Neuronal stem cell (in vitro differentiated cells): ENCODE results near the gene KPNA6.
"Not testable (repeated sequence)": the region's sequence is repeated elsewhere in the genome, so short reads cannot be mapped to it uniquely, and the experiment has no call there.

Experiments used
- DNase-seq: peaks from one replicate; pipeline ENCODE4 v3.0.0-alpha.2; 2013; ENCODE audit warnings: low spot score
- H2AFZ ChIP-seq: one replicate; pipeline ENCODE4 v1.6.1; 2013; ENCODE audit warnings: mild to moderate bottlenecking, low read length, inconsistent platforms
- H2AK5ac ChIP-seq: 2 replicates; pipeline ENCODE4 v1.6.1; 2013; ENCODE audit warnings: low read depth, mild to moderate bottlenecking, inconsistent platforms, low read length, moderate library complexity, mixed read lengths
- H2BK120ac ChIP-seq: 2 replicates; pipeline ENCODE4 v1.6.1; 2013; ENCODE audit warnings: low read depth, mild to moderate bottlenecking, inconsistent platforms, low read length, moderate library complexity, mixed read lengths
- H2BK12ac ChIP-seq: one replicate; pipeline ENCODE4 v1.6.1; 2013; ENCODE audit warnings: low read length, inconsistent platforms
- H2BK15ac ChIP-seq: 2 replicates; pipeline ENCODE4 v1.6.1; 2013; ENCODE audit warnings: mild to moderate bottlenecking, low read length, inconsistent platforms, mixed read lengths
- H2BK5ac ChIP-seq: one replicate; pipeline ENCODE4 v1.6.1; 2013; ENCODE audit warnings: inconsistent platforms, mild to moderate bottlenecking, low read length, moderate library complexity
- H3K14ac ChIP-seq: one replicate; pipeline ENCODE4 v1.6.1; 2013; ENCODE audit warnings: low read length, inconsistent platforms
- H3K18ac ChIP-seq: 2 replicates; pipeline ENCODE4 v1.6.1; 2013; ENCODE audit warnings: low read length, inconsistent platforms
- H3K23ac ChIP-seq: 2 replicates; pipeline ENCODE4 v1.6.1; 2013; ENCODE audit warnings: low read depth, mild to moderate bottlenecking, mixed read lengths, low read length, inconsistent platforms; ENCODE audit not compliant: poor library complexity
- H3K27ac ChIP-seq: replicated peaks from 3 replicates; pipeline ENCODE4 v1.5.1; 2013; ENCODE audit warnings: low read length, inconsistent platforms
- H3K27me3 ChIP-seq, 3 experiments: 2 replicates each; pipeline ENCODE4 v1.6.1; 2013; ENCODE audit warnings: low read length in 3 of 3, mild to moderate bottlenecking in 2 of 3, inconsistent platforms in 1 of 3, low read depth in 1 of 3, mixed read lengths in 1 of 3, moderate library complexity in 1 of 3; ENCODE audit not compliant: control insufficient read depth in 3 of 3, insufficient read depth in 3 of 3
- H3K36me3 ChIP-seq, 2 donors: replicated peaks in 1 of 2; 2 replicates each; pipeline ENCODE4 v1.6.1; 2013; ENCODE audit warnings: low read length in 2 of 2; ENCODE audit not compliant: control insufficient read depth in 2 of 2, insufficient read depth in 2 of 2
- H3K4ac ChIP-seq: 2 replicates; pipeline ENCODE4 v1.6.1; 2013; ENCODE audit warnings: inconsistent platforms, mild to moderate bottlenecking, low read length, moderate library complexity
- H3K4me1 ChIP-seq, 2 donors: 1 replicate in 1 of 2; 2 replicates in 1 of 2; pipeline ENCODE4 v1.6.1; 2013; ENCODE audit warnings: low read length in 2 of 2, low read depth in 1 of 2; ENCODE audit not compliant: control insufficient read depth in 2 of 2, insufficient read depth in 1 of 2
- H3K4me2 ChIP-seq: one replicate; pipeline ENCODE4 v1.6.1; 2013; ENCODE audit warnings: mild to moderate bottlenecking, low read length, inconsistent platforms; ENCODE audit not compliant: insufficient read depth, poor library complexity, severe bottlenecking
- H3K4me3 ChIP-seq, 2 donors: 2 replicates each; pipeline ENCODE4 v1.5.1; 2013; ENCODE audit warnings: low read length in 2 of 2, mild to moderate bottlenecking in 2 of 2, inconsistent platforms in 1 of 2, moderate library complexity in 1 of 2
- H3K79me1 ChIP-seq: one replicate; pipeline ENCODE4 v1.6.1; 2013; ENCODE audit warnings: low read depth, mild to moderate bottlenecking, inconsistent platforms, low read length, moderate library complexity
- H3K9ac ChIP-seq: one replicate; pipeline ENCODE4 v1.6.1; 2013; ENCODE audit warnings: mild to moderate bottlenecking, low read depth, low read length, inconsistent platforms; ENCODE audit not compliant: poor library complexity
- H3K9me3 ChIP-seq, 2 donors: replicated peaks in 1 of 2; 2 replicates each; pipeline versions ENCODE3 to v1.6.1; 2013; ENCODE audit warnings: low read length in 2 of 2, mild to moderate bottlenecking in 2 of 2, inconsistent platforms in 1 of 2, low read depth in 1 of 2, mixed read lengths in 1 of 2, moderate library complexity in 1 of 2; ENCODE audit not compliant: control insufficient read depth in 2 of 2, insufficient read depth in 1 of 2
- H4K8ac ChIP-seq: one replicate; pipeline ENCODE4 v1.6.1; 2013; ENCODE audit warnings: low read depth, mild to moderate bottlenecking, inconsistent platforms, low read length, moderate library complexity
- H4K91ac ChIP-seq: one replicate; pipeline ENCODE4 v1.6.1; 2013; ENCODE audit warnings: low read length, low read depth, mild to moderate bottlenecking, inconsistent platforms; ENCODE audit not compliant: poor library complexity
- WGBS, 2 donors: extraction: QIAGEN DNeasy Blood & Tissue Kit; methylation state at CpG; one replicate each; pipeline ENCODE4 v1.1.7; 2013; ENCODE audit warnings: missing lambda C conversion rate in 2 of 2, mixed read lengths in 1 of 2; ENCODE audit not compliant: insufficient read length in 2 of 2, insufficient replicate concordance in 1 of 2; ENCODE audit errors: extremely low coverage in 2 of 2; 5-methylcytosine and 5-hydroxymethylcytosine counted together

The KPNA6 gene

GRCh38 chr1:32127409-32128198, 19.7 kb downstream of the KPNA6 start:
- Histone ChIP-seq H3K4me2 (no peak overlapping the region), H3K9me3 (no peaks in the 10 kb centered on the region), H2BK12ac (no peak overlapping the region), H3K4ac (no peak overlapping the region), H3K9ac (no peak overlapping the region), H3K18ac (no peak overlapping the region), H2AK5ac (no peak overlapping the region), H3K4me1 (peaks cover 8 to 22% of the 10 kb centered on the region in 2 donors), H4K91ac (no peak overlapping the region), H2AFZ (peak overlapping the region; percentile 14), H4K8ac (no peak overlapping the region), H3K14ac (no peak overlapping the region), H2BK5ac (no peak overlapping the region), H3K4me3 (no peak overlapping the region), H3K27ac (peak overlapping the region; percentile 6), H3K23ac (no peak overlapping the region), H3K36me3 (peaks cover 0 to 19% of the 10 kb centered on the region in 2 donors), H3K27me3 (no peaks in the 10 kb centered on the region), H3K79me1 (peaks cover 2% of the 10 kb centered on the region), H2BK15ac (no peak overlapping the region), H2BK120ac (no peak overlapping the region)
- no peak for DNase-seq
- no CpG with 5 or more reads among the region's 4 CpGs for WGBS, 2 donors

GRCh38 chr1:32128479-32128878, 20.6 kb downstream of the KPNA6 start:
- H2BK12ac ChIP-seq: no peak overlapping the region
- no peak overlapping the region for H3K4ac ChIP-seq
- no peak overlapping the region for H2AFZ ChIP-seq
- no peaks in the 10 kb centered on the region for H3K9me3 ChIP-seq
- H3K4me1 ChIP-seq: peaks cover 8 to 22% of the 10 kb centered on the region in 2 donors
- H3K36me3 ChIP-seq: peaks cover 0 to 19% of the 10 kb centered on the region in 2 donors
- H2BK5ac ChIP-seq: no peak overlapping the region
- no peak overlapping the region for H3K23ac ChIP-seq
- no peak overlapping the region for H3K14ac ChIP-seq
- no peak overlapping the region for H2BK15ac ChIP-seq
- no peak overlapping the region for H3K27ac ChIP-seq
- H3K79me1 ChIP-seq: peaks cover 2% of the 10 kb centered on the region
- no peak for DNase-seq
- H3K9ac ChIP-seq: no peak overlapping the region
- WGBS, 2 donors: no CpG with 5 or more reads among the region's 1 CpG
- H2BK120ac ChIP-seq: no peak overlapping the region
- H4K91ac ChIP-seq: no peak overlapping the region
- H3K27me3 ChIP-seq: no peaks in the 10 kb centered on the region
- no peak overlapping the region for H2AK5ac ChIP-seq
- H3K18ac ChIP-seq: no peak overlapping the region
- H3K4me2 ChIP-seq: no peak overlapping the region
- H3K4me3 ChIP-seq: no peak overlapping the region
- no peak overlapping the region for H4K8ac ChIP-seq

- H2BK120ac ChIP-seq: no peak overlapping the region
- no peak for DNase-seq
- H2BK15ac ChIP-seq: no peak overlapping the region
- H3K23ac ChIP-seq: no peak overlapping the region
- peaks cover 0 to 19% of the 10 kb centered on the region in 2 donors for H3K36me3 ChIP-seq
- H2BK12ac ChIP-seq: no peak overlapping the region
- no peak overlapping the region for H3K14ac ChIP-seq
- H3K79me1 ChIP-seq: peaks cover 2% of the 10 kb centered on the region
- H2BK5ac ChIP-seq: no peak overlapping the region
- H3K4ac ChIP-seq: no peak overlapping the region
- H3K27me3 ChIP-seq: no peaks in the 10 kb centered on the region
- H4K91ac ChIP-seq: no peak overlapping the region
- H3K9me3 ChIP-seq: no peaks in the 10 kb centered on the region
- H3K4me3 ChIP-seq: no peak overlapping the region
- H3K4me2 ChIP-seq: no peak overlapping the region
- no CpG with 5 or more reads among the region's 1 CpG for WGBS, 2 donors
- peaks cover 8 to 22% of the 10 kb centered on the region in 2 donors for H3K4me1 ChIP-seq
- no peak overlapping the region for H2AK5ac ChIP-seq
- no peak overlapping the region for H3K27ac ChIP-seq
- H3K9ac ChIP-seq: no peak overlapping the region
- no peak overlapping the region for H2AFZ ChIP-seq
- H4K8ac ChIP-seq: no peak overlapping the region
- no peak overlapping the region for H3K18ac ChIP-seq
These were observed 21.1 kb downstream of the KPNA6 start for GRCh38 chr1:32128964-32129363.

GRCh38 chr1:32133950-32134280, 26.1 kb downstream of the KPNA6 start:
- not testable (repeated sequence) for H2AK5ac ChIP-seq, H2AFZ ChIP-seq, H3K4ac ChIP-seq, H3K9ac ChIP-seq, H2BK15ac ChIP-seq, H3K27me3 ChIP-seq, H3K4me2 ChIP-seq, H2BK12ac ChIP-seq, H3K4me1 ChIP-seq, H2BK5ac ChIP-seq, H3K27ac ChIP-seq, H4K91ac ChIP-seq, DNase-seq, H3K23ac ChIP-seq, H4K8ac ChIP-seq, H2BK120ac ChIP-seq, H3K14ac ChIP-seq, H3K18ac ChIP-seq, H3K4me3 ChIP-seq, H3K9me3 ChIP-seq, H3K79me1 ChIP-seq
- peaks cover 0 to 19% of the 10 kb centered on the region in 2 donors for H3K36me3 ChIP-seq
- WGBS, 2 donors: no CpG with 5 or more reads among the region's 9 CpGs
